Measurements from ENCODE around the gene RELN.
"Not testable (repeated sequence)": the region's sequence is repeated elsewhere in the genome, so short reads cannot be mapped to it uniquely, and the experiment has no call there.

RELN gene

DNA sequence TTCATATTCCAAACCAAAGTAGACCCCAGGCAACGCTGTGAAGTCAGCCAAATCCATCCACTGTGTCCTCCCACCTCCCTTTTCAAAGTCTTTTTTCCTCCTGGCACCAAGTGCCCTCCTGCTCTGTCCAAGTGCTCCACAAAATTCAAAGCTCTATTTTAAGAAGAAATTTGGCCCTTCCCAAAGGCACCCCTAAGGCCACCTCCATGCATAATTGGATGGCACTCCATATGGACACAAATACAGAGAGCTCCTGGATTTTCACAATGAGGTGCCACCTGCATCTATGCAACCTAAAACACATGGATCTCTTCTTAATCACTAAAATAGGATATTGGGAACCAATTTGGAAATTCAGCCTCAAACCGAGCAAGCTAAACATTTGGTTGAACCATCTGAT, 121.6 kb downstream of the RELN start:
- H3K4me3 ChIP-seq (ENCODE audit: low read length), result no peak overlapping the region
- DNase-seq (ENCODE audit: low read depth, low spot score), result no peak

DNA sequence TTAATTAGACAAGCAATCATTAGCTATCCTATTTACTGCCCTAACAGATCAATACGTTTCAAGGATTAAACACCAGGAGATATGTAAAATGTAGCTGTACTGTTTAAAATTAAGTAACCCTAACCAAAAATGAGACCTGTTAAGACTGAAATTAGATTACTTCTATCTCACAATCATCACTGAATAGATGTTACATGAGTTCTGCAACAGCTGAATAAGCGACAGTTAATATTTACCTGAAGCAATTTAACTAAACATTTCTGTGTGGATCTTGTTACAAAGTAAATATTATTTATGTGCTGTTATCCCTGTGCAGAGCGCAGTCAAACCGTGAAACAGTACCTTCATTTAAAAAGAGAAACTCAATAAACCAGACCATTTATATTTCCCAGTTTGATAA, 122.5 kb downstream of the RELN start:
- H3K4me3 ChIP-seq (ENCODE audit: low read length), result no peak overlapping the region
- no peak for DNase-seq (ENCODE audit: low read depth, low spot score)

DNA sequence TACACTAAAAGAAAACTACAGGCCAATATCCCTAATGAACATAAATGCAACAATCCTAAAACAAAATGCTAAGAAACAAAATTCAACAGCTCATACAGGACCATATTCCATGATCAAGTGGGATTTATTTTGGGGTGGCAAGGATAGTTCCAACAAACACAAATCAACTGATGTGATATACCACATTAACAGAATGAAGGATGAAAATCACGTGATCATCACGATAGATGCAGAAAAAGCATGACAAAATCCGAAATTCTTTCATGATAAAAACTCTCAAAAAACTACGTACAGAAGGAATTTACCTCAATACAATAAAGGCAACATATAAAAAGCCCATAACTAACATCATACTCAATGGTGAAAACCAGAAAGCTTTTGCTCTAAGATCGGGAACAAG, 124.0 kb downstream of the RELN start:
- no peak overlapping the region for H3K4me3 ChIP-seq (ENCODE audit: low read length)
- DNase-seq (ENCODE audit: low read depth, low spot score), result no peak

DNA sequence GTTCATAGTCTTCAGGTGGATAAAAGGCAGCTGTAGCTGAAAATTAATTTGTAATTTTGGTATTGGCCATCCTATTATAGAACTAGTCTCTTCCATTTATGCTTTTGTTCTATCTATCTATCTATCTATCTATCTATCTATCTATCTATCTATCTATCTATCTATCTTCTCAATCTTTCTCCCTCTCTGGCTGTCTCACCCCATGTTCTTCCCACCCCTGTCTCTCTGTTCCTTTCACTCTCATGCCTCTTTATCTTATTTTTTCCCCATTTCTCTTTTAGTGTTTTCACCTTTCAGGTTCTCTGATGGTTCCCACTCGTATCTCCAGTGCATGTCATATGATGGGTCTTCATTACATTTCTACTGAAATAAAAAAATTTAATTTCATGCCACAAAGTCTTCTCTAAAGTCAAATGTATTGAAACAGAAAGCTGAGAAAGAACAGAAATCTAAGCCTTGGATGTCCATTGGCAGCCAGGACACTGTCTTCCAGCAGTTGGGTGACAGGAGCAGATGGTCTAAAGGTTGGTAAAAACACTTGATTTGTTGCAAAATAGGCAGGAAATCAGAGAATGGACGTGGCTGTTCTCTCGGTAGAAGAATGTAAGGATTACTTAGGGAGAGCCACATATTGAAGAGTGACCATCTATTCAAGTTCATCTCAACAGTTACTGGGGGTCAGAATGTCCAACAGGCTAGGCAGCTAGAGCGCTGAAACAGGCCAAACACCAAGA, 127.0 kb downstream of the RELN start:
- no peak for DNase-seq (ENCODE audit: low read depth, low spot score)

DNA sequence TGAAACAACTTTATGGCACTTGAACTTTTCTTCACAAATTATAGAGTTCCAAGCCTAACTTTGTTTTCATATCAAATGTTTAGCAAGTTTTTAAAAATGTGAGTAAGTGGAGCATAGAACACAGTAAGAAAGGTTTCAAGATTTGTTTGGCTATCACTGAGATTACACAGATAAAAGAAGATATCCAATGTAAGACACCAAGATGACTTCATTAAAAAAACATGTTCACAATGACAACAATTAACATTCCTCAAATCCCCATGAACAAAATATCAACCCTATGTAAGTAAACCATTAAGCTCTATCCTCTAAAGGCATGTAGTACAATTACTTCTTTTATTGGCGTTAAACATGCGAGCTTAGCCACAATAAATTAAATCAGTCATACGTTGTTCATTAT, 129.7 kb downstream of the RELN start:
- H3K4me3 ChIP-seq (ENCODE audit: low read length), result no peak overlapping the region
- no peak for DNase-seq (ENCODE audit: low read depth, low spot score)

More for the DNA sequence above, 127.0 kb downstream of the RELN start:
- H3K4me3 ChIP-seq (ENCODE audit: low read length), result no peak overlapping the region

DNA sequence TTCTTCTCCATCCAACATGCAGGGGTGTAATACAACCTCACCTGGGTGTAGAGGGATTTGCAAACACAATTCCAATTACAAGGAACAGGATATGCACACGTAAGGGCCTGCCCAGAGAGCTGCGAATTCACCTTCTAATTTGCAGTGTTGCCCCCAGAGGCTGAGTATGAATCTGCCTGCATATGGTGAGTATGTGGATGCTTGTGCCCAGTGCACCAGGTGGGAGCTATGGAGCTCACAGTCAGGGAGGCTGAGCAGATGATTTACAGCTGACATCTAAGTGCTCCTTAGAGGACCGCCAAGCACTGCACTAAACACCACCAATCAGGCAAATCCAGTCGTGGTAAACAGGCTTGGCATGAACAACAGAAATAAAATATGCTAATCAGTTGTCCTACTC, 132.0 kb downstream of the RELN start:
- no peak for DNase-seq (ENCODE audit: low read depth, low spot score)
- H3K4me3 ChIP-seq (ENCODE audit: low read length), result no peak overlapping the region

DNA sequence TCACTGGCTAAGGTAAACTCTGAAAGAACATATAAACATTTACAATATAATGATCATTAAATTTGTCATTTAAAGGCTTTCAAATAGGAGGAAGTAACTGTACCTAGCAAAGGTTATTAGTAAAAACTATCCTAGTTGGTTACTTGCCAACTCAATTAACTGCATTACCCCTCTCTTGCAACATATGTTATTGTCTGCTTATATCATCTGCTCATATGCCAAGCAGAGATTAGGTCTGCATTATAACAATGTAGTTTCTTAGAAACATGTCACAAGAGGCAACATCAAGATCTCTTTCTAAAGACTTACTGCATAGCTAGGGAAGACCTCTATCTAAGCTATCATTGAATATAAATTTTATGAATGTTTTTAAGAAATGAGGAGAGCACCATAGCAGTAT, 132.5 kb downstream of the RELN start:
- no peak for DNase-seq (ENCODE audit: low read depth, low spot score)
- H3K4me3 ChIP-seq (ENCODE audit: low read length), result no peak overlapping the region

DNA sequence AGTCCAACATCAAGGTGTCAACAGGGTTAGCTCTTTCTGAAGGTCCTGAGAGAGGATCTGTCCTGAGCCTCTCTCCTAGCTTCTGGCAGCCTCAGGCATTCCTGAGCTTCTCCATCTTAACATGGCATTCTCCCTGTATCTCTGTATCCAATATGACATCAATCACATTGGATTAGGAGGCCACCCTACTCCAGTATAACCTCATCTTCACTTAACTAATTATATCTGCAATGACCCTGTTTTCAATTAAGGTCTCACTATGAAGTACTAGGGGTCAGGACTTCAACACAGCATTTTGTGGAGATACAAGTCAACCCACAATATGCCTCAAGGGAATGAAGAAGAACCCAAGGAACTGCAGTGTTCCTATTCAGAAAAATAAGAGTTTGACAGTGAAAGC, 133.8 kb downstream of the RELN start:
- no peak overlapping the region for H3K4me3 ChIP-seq (ENCODE audit: low read length)
- no peak for DNase-seq (ENCODE audit: low read depth, low spot score)

DNA sequence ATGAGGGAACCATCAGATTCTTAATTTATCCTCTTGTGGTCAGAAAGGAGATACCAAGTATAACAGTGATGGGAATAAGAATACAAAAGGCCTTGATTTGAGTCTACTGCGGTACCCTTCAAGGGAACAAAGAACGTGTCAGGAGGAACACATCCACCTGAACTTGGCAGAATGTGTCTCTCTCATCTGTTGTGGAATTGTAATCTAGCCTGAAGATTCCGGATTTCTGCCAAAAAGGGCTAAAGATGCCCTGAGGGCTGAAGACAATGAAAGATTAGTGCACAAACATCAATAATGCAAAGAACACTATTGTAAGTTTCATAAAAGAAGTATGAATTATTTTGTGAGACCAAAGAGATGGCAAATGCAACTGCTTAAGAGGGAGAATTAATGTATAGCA, 134.8 kb downstream of the RELN start:
- no peak for DNase-seq (ENCODE audit: low read depth, low spot score)
- no peak overlapping the region for H3K4me3 ChIP-seq (ENCODE audit: low read length)

DNA sequence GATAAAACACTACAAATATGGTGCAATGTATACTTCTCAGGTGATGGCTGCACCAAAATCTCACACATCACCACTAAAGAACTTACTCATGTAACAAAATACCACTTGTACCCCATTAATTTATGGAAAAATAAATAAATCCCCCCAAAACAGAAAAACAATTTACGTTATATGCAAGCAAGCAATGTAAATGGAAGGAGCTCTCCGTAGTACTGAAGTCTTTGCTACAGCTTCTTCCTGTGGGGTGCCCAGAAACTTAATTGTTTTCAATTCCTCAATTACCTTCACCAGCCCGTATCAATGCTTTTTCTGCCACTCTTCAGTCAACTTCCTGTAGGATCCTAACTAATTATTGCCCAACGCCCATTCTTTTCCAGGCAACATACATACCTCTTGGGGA, 138.1 kb downstream of the RELN start:
- peak; percentile 59 for DNase-seq (ENCODE audit: low read depth, low spot score)
- H3K4me3 ChIP-seq (ENCODE audit: low read length), result no peak overlapping the region

DNA sequence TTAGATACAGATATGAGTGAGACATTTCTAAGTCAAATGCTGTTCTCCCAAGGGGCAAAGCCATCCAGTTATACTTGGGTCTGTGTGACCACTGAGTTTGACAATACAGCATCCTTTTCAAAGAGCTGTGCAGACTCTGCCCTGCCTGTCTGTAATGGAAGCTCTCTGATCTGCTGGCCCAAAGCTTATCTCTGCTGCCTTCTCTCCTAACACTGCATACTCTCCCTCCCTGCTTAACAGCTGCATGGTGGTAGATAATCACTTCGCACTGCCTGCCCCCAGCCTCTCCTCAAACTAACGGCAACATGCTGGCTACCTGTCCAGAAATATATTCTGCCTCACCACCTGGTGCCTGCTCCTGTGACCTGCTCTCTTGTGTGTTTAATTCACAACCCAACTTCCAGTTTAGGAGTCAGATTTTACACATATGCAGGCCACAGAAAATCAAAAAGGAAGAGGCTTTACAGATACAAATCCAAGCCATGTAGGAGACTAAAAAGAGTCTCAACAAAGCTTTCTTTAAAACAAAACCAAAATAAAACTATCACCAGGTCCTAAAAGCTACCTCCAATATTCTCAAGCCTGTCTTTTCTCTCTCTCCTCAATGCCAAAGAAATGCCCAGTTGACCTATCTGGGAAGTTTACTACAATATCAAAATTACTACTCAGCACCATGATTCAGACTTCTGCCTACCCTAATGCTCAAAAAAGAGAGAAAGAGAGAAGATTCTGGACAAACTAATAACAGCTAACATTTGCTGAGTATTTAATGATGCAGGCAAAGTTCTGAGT, 145.6 kb downstream of the RELN start:
- DNase-seq (ENCODE audit: low read depth, low spot score), result no peak
- no peak overlapping the region for H3K4me3 ChIP-seq (ENCODE audit: low read length)

DNA sequence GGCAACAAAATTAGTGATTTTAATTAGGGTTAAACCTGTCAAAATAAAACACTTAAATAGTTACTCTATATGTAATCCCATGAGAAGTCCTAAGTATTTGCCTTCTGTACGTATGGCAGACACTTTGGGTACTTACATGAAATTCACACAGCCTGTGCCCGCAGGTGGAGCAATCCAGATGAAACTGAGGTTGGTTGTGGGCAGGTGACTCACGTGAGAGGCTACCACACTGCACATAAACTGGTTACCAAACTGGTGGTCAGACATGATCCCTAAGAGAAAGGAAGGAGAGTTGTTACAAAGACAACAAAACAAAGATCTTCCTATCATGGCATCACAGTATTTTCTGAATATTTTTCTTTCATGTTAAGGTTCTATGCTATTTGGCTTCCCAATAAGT, 156.1 kb downstream of the RELN start:
- no peak overlapping the region for H3K4me3 ChIP-seq (ENCODE audit: low read length)
- no peak for DNase-seq (ENCODE audit: low read depth, low spot score)

DNA sequence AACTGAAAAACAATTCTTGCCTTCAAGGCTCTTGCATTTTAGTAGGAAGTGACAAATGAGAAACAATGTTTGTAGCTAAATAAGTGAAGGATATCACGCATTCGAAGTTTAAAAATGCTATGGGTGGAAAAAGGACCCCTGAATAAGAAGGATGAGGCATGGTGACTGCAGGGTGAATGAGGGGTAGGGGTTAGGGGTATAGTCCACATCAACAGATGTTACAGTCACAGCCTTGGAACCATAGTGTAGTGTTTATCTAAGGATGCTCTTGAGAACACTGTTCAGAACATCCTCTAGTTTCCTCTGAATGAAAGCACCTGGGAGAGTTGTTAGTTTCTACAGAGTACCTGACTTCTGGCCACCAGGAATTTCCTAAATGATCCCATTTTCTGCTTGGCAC, 157.0 kb downstream of the RELN start:
- no peak for DNase-seq (ENCODE audit: low read depth, low spot score)
- no peak overlapping the region for H3K4me3 ChIP-seq (ENCODE audit: low read length)

DNA sequence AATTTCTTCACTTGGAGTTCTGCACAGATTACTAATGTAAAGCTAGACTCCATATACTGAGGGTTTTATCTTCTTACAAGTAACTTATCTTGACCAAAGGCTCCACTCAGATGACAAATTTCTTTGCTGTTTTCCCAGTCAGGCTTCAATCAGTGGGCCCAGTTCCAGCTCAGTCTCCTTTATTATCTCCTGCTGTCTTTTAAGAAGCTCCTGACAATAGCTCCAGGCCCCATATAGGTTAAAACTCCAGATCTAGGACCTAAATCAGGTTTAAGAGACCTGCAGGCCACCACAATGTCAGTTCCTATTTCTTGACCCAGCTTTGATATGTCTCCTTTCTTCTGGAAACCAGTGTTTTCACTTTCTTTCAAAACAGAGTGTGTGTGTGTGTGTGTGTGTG, 165.2 kb downstream of the RELN start:
- H3K4me3 ChIP-seq (ENCODE audit: low read length), result no peak overlapping the region
- no peak for DNase-seq (ENCODE audit: low read depth, low spot score)

DNA sequence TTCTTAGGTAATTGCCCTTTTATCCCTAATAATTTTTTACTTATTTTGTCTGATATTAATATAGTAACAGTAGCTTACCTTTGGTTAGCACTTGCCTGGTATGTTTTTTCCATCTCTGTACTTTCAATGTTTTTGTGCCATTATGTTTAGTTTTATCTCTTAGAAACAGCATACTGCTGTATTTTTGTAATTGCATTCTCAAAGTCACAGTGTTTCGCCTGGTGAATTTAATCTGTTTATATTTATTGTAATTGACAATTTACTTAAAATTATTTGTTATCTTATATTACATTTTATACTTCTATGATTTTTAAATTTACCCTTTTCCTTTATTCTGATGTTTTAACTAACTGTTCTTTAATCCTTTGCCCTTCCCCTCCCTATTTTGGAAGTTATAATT, 166.4 kb downstream of the RELN start:
- DNase-seq (ENCODE audit: low read depth, low spot score), result no peak
- H3K4me3 ChIP-seq (ENCODE audit: low read length), result no peak overlapping the region

DNA sequence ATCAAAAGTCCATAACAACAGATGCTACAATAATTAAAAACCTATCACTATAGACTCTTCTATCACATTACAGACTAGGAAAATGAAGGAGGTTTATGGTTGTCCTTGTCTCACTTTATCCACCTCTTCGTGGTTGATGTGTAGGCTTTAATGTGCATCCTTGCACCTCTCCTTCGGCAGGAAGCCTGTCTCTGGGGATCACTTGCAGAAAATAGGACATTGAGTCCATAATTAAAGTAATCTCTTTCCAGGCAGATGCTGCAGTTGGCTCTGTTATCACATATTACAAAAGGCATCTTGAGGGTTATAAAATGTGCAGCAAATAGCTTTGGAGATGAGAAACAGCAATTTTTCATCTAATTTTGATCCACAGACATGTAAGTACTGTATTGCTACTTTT, 168.4 kb downstream of the RELN start:
- no peak for DNase-seq (ENCODE audit: low read depth, low spot score)
- H3K4me3 ChIP-seq (ENCODE audit: low read length), result no peak overlapping the region

DNA sequence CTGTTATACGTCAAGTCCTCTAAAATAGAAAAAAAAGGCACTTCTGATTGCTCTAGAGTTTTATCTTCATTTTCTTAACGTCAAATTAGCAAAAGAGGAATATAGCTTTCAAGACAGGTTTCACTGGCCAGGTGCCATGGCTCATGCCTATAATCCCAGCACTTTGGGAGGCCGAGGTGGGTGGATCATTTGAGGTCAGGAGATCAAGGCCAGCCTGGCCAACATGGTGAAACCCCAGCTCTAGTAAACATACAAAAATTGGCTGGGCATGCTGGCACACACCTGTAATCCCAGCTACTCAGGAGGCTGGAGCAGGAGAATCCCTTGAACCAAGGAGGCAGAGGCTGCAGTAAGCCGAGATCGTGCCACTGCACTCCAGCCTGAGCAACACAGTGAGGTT, 173.5 kb downstream of the RELN start:
- DNase-seq (ENCODE audit: low read depth, low spot score); H3K4me3 ChIP-seq (ENCODE audit: low read length): not testable (repeated sequence)

DNA sequence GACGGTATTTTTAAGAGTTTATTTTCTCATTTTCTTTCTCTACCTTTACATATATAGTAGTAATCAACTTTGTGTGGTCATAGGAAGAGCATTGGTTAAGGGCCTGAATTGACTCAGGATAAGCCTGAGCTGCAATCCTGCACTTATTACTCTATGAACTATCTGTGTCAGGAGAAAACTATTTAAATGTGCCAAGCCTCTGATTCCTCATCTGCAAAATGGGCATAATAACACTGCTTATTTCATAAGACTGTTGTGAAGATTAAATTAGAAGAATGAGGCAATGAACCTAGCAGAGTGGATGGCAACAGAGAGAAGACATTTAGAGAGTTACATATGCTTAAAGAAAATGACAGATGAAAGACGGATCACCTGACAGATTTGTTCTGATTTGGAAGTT, 175.5 kb downstream of the RELN start:
- no peak overlapping the region for H3K4me3 ChIP-seq (ENCODE audit: low read length)
- DNase-seq (ENCODE audit: low read depth, low spot score), result no peak

DNA sequence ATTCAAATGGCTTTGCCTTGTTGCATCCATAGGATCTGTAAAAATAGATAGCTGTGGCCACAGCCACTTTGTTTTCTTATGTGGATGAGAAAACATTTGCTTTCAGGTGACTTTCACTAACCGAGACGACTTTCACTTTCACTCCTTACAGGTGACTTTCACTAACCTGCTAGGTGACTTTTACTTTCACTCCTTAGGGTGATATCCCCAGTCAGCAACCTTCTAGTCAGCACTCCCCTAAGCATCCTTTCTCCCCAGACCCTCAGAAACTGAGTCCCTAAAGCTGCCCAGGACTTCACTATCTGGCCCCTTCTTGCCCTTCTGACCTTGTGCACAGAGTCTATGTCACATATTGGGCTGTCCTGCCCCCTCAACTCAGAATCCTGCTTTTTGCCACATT, 177.5 kb downstream of the RELN start:
- no peak overlapping the region for H3K4me3 ChIP-seq (ENCODE audit: low read length)
- DNase-seq (ENCODE audit: low read depth, low spot score), result no peak

DNA sequence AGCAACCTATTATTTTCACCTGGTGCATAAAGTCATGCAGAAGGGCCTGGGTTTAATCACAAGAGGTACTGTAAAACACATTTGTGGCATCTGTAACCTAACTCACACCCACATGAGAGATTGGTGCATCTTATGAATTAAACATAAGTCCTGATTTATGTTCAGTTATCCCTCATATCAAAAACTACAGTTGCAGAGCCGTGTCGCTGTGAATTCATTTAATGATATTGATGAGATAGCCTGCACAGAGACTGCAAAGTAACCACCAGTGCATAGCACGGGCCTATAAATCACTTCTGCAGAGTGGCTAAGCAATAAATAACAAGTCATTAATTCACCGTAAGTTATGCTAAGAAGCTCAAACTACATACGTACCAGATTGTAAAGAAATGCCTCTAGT, 178.2 kb downstream of the RELN start:
- DNase-seq (ENCODE audit: low read depth, low spot score), result no peak
- no peak overlapping the region for H3K4me3 ChIP-seq (ENCODE audit: low read length)
